ENCODE data around the gene PRKAR1B.

DNA sequence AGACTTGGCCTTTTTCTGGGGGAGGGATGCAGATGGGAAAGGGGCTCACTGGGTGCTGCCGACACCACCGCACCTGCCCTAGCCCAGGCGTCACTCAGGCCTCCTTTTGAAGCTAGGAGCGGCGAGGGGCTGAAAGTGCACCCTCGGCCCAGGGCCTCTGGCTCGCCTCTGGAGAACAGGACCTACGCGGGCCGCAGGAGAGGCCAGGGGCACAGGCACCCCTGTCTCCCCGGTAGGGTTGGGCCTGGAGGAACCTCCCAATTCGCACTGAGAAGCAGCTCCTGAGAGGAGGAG is 46.5 kb upstream of the PRKAR1B start:
- no peak for TF ChIP-seq YY1 (IDR thresholded peaks at IDR 0.05; ENCODE audit: insufficient read depth, insufficient read length)
- no peak for TF ChIP-seq SUZ12 (IDR thresholded peaks at IDR 0.05; ENCODE audit: extremely low read depth, insufficient read depth, insufficient read length)
- no peak for TF ChIP-seq ZNF274 (IDR thresholded peaks at IDR 0.05; ENCODE audit: low read depth, low read length)

Measured in NT2/D1 (cell line).